Effector memory CD8-positive, alpha-beta T cell (primary cell): ENCODE results near the gene MAN1A2.
"Not testable (repeated sequence)": the region's sequence is repeated elsewhere in the genome, so short reads cannot be mapped to it uniquely, and the experiment has no call there.

Experiments used
- ATAC-seq: fragments of 150-1000 bp; cut with Tn5 transposase; replicated peaks from 2 replicates; pipeline ENCODE4 v1.10.0; 2021; ENCODE audit warnings: mild to moderate bottlenecking, moderate library complexity
- DNase-seq, 3 experiments: peaks; one replicate each; pipeline ENCODE4 v3.0.0; 2021
- H3K27ac Mint-ChIP-seq, 2 donors: one replicate each; pipeline ENCODE4 v1.8.0; 2022; ENCODE audit warnings: mild to moderate bottlenecking in 2 of 2, mixed read lengths in 2 of 2, moderate library complexity in 2 of 2
- H3K27me3 Mint-ChIP-seq, 2 donors: one replicate each; pipeline ENCODE4 v1.8.0; 2022; ENCODE audit warnings: mixed read lengths in 2 of 2
- H3K36me3 Mint-ChIP-seq: one replicate; pipeline ENCODE4 v1.8.0; 2022; ENCODE audit warnings: mild to moderate bottlenecking, moderate library complexity, mixed read lengths; ENCODE audit not compliant: insufficient read depth
- H3K4me1 Mint-ChIP-seq, 2 donors: one replicate each; pipeline ENCODE4 v1.8.0; 2022; ENCODE audit warnings: low read depth in 2 of 2, mixed read lengths in 2 of 2
- H3K4me3 Mint-ChIP-seq, 2 donors: one replicate each; pipeline ENCODE4 v1.8.0; 2022; ENCODE audit warnings: mild to moderate bottlenecking in 2 of 2, mixed read lengths in 2 of 2, moderate library complexity in 2 of 2
- H3K9me3 Mint-ChIP-seq, 2 donors: one replicate each; pipeline ENCODE4 v1.8.0; 2022; ENCODE audit warnings: mixed read lengths in 2 of 2

The MAN1A2 gene

DNA sequence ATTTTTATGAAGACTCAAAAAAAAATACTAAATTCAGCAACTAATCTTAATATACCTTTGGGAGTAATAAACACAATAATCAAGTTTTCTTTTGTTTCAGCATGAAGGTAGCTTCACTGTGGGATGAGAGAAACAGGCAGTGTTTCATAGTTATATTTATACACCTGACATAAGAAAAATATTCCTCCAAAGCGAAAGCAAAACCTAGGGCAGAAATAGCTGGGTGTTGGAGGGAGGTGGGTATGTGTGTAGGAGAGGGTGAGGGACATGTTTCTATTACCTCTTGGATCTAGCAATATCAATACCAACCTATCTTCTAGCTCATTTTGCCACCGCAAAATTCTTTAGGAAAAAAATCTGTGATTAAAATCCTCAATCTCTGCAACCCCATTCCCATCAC is 24.9 kb upstream of the MAN1A2 start:
- ATAC-seq (no peak), DNase-seq (no peak)
- Mint-ChIP-seq H3K4me1 (peaks cover 5 to 8% of the 10 kb centered on the region in 2 donors), H3K9me3 (no peaks in the 10 kb centered on the region), H3K27ac (peak overlapping the region in 1 of 2 donors; percentile 27), H3K4me3 (no peak overlapping the region), H3K27me3 (peaks cover 6 to 8% of the 10 kb centered on the region in 2 donors), H3K36me3 (no peaks in the 10 kb centered on the region)

DNA sequence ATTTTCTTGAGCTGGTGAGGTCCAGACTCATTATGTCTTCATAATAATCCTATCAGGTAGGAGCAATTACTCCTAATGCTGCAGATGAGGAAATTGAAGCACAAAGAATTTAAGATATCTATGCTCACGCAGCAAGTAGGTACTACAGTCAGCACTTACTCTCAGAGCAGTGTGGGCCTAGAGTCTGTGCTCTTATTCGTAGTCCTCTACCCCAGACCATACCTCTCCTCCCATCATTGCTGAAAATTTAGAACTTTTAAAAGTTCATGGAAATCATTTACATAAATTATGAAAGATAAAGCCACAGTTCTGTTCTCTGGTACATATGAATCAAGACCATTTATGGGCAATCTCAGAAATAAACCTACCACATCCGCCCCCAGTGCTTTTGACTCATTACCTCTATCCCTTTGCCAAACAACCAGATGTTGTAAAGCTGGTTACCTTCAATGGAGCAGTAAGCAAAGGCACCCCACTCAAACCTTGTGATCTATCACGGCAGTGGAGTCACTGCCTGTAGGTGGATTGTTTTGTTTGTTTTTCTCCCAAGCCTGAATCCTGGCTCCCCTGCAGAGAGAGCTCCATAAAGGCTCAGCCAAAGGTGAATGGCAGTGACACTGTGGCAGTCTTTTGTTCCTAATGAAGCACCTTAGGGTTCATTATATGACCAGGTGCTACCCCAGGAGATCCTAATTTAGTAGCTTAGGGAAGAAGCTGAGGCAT is 20.9 kb upstream of the MAN1A2 start:
- Mint-ChIP-seq H3K9me3 (no peaks in the 10 kb centered on the region), H3K4me1 (peaks cover 0 to 2% of the 10 kb centered on the region in 2 donors), H3K27ac (no peak overlapping the region), H3K36me3 (no peaks in the 10 kb centered on the region), H3K27me3 (peaks cover 6 to 8% of the 10 kb centered on the region in 2 donors), H3K4me3 (no peak overlapping the region)
- DNase-seq (no peak), ATAC-seq (peak; percentile 39)

DNA sequence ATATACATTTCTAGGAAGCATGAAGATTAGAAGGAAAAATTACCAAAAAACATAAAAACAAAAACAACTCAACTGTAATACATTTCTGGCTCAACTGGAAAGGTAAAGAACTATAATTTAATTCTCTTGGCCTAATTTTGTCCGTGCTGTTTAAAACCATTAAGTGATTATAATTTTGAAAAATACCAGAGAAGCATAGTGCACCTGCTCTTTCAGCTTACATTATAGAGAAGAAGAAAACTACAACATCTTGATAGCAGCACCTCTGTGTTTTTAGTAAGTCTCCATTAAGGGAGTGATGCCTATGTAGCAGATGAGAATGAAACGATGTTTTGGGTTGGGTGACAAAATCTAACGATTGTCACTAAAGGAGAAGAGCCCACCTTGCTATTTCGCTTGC is 19.3 kb upstream of the MAN1A2 start:
- DNase-seq (no peak), ATAC-seq (no peak)
- H3K27ac Mint-ChIP-seq: no peak overlapping the region
- H3K36me3 Mint-ChIP-seq: no peaks in the 10 kb centered on the region
- no peak overlapping the region for H3K4me3 Mint-ChIP-seq
- no peaks in the 10 kb centered on the region for H3K9me3 Mint-ChIP-seq
- peaks cover 6 to 8% of the 10 kb centered on the region in 2 donors for H3K27me3 Mint-ChIP-seq
- H3K4me1 Mint-ChIP-seq: no peaks in the 10 kb centered on the region

DNA sequence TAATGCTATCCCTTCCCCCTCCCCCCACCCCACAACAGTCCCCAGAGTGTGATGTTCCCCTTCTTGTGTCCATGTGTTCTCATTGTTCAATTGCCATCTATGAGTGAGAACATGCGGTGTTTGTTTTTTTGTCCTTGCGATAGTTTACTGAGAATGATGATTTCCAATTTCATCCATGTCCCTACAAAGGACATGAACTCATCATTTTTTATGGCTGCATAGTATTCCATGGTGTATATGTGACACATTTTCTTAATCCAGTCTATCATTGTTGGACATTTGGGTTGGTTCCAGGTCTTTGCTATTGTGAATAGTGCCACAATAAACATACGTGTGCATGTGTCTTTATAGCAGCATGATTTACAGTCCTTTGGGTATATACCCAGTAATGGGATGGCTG is 14.6 kb upstream of the MAN1A2 start:
- H3K27me3 Mint-ChIP-seq, H3K27ac Mint-ChIP-seq, H3K9me3 Mint-ChIP-seq, H3K4me3 Mint-ChIP-seq, H3K4me1 Mint-ChIP-seq, DNase-seq, ATAC-seq, H3K36me3 Mint-ChIP-seq: not testable (repeated sequence)

DNA sequence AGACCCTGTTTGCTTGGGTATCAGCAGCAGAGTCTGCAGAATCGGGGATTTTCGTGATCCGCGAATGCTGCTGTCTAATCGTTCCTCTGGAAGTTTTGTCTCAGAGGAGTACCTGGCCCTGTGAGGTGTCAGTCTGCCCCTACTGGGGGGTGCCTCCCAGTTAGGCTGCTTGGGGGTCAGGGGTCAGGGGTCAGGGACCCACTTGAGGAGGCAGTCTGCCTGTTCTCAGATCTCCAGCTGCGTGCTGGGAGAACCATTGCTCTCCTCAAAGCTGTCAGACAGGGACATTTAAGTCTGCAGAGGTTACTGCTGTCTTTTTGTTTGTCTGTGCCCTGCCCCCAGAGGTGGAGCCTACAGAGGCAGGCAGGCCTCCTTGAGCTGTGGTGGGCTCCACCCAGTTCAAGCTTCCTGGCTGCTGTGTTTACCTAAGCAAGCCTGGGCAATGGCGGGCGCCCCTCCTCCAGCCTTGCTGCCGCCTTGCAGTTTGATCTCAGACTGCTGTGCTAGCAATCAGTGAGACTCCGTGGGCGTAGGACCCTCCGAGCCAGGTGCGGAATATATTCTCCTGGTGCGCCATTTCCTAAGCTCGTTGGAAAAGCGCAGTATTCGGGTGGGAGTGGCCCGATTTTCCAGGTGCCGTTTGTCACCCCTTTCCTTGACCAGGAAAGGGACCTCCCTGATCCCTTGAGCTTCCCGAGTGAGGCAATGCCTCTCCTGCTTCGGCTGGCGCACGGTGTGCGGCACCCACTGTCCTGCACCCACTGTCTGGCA is 9.2 kb upstream of the MAN1A2 start:
- H3K9me3 Mint-ChIP-seq, H3K36me3 Mint-ChIP-seq, ATAC-seq: not testable (repeated sequence)
- Mint-ChIP-seq H3K4me3 (peak overlapping the region in 1 of 2 donors; percentile 80), H3K27ac (peak overlapping the region in 1 of 2 donors; percentile 92), H3K4me1 (peaks cover 7 to 12% of the 10 kb centered on the region in 2 donors), H3K27me3 (peaks cover 0 to 15% of the 10 kb centered on the region in 2 donors)
- DNase-seq: peak in 2 of 3 experiments; percentile 28 to 41

DNA sequence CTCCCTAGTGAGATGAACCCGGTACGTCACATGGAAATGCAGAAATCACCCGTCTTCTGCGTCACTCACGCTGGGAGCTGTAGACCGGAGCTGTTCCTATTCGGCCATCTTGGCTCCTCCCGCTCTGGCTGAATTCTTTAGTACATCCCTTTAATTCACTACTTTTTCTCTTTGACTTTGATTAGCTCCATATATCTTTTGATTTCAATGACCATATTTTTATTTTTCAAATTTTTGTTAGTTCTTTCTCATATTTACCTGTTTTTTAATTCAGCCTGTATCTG is 8.7 kb upstream of the MAN1A2 start:
- Mint-ChIP-seq H3K4me3 (peak overlapping the region in 1 of 2 donors; percentile 80), H3K4me1 (peaks cover 7 to 14% of the 10 kb centered on the region in 2 donors), H3K27ac (peak overlapping the region in 1 of 2 donors; percentile 92), H3K27me3 (peaks cover 0 to 15% of the 10 kb centered on the region in 2 donors)
- DNase-seq, ATAC-seq, H3K9me3 Mint-ChIP-seq, H3K36me3 Mint-ChIP-seq: not testable (repeated sequence)

DNA sequence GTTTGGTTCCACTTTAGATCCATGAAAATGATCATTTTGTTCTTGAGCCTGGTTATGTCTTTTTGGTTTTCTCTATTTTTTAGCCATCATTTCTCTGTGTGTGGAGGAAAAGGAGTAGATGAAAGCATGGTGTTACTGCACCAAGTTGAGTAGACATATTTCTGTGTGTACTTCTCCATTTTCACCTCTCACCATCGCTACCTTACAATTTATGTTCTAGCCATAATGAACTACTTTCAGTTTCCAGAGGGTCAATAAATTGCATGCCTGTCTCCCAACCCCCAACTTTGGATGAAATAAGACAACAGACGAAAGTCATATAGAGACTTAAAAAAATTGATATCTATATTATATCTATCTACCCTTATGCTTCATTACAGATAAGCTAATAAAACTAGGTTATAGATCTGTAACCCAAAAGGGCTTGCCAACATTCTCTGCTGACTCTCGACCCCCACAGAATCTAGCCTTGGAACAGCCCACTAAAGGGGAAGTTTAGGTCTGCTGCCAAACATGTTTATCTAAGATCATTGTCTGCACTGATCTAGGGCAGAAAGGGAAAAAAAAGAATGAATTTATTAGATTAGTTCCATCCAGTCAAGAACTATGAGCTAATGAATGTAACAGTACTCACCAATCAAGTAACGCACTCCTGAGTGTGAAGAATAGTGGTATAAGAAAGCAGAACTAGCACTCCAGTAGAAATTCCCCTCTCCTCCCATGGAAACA is 7.5 kb upstream of the MAN1A2 start:
- H3K4me3 Mint-ChIP-seq: peak overlapping the region; percentile 13 to 80
- peaks cover 0 to 15% of the 10 kb centered on the region in 2 donors for H3K27me3 Mint-ChIP-seq
- peak overlapping the region; percentile 85 to 92 for H3K27ac Mint-ChIP-seq
- H3K9me3 Mint-ChIP-seq: peaks cover 0 to 2% of the 10 kb centered on the region in 2 donors
- ATAC-seq (no peak), DNase-seq (no peak)
- peaks cover 13 to 20% of the 10 kb centered on the region in 2 donors for H3K4me1 Mint-ChIP-seq
- peaks cover 3% of the 10 kb centered on the region for H3K36me3 Mint-ChIP-seq

DNA sequence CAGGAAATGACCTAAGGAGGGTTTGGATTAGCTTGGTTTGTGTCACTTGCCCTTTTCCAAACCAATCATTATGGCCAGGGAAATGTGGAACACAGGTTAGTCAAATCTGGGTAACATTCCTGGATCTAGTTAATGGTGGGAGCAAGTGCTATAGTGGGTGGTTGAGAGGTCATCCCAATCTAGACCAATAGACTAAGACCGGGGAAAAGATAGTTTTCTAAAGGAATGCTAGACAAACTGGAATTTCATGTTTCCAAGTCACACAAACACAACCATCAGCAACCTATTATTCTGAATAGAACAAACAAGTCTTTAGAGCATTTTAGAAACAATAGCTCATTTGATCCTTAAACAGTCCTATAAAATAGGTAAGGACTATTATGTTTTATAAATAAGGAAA is 4.3 kb upstream of the MAN1A2 start:
- H3K4me3 Mint-ChIP-seq: no peak overlapping the region
- no peaks in the 10 kb centered on the region for H3K9me3 Mint-ChIP-seq
- H3K4me1 Mint-ChIP-seq: peaks cover 30 to 34% of the 10 kb centered on the region in 2 donors
- peaks cover 27% of the 10 kb centered on the region for H3K36me3 Mint-ChIP-seq
- H3K27ac Mint-ChIP-seq: no peak overlapping the region
- no peak for ATAC-seq
- no peak for DNase-seq
- peaks cover 0 to 15% of the 10 kb centered on the region in 2 donors for H3K27me3 Mint-ChIP-seq

DNA sequence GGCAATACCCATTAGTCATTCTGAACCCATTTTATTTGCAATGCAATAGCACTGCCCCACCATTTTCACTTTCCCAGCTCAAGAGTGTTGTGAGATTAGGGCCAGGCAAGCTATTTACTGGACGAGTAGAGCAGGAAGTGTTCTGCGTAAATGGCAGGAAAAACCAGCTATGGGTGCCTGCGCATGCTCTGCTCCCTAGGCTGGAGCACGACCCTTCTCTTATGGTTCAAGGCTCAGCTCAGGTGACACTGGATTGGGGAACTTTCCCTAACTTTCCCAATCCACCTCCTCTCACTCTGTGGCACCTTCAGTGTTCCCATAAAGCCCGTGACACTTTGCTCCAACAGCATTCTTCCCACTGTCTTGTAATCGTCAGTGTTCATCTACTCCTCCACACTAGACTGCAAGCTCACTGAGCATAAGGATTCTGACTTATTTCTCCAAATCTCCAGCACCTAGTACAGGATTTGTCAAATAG is 3.6 kb upstream of the MAN1A2 start:
- Mint-ChIP-seq H3K36me3 (peaks cover 25% of the 10 kb centered on the region), H3K4me3 (peak overlapping the region; percentile 10 to 28)

DNA sequence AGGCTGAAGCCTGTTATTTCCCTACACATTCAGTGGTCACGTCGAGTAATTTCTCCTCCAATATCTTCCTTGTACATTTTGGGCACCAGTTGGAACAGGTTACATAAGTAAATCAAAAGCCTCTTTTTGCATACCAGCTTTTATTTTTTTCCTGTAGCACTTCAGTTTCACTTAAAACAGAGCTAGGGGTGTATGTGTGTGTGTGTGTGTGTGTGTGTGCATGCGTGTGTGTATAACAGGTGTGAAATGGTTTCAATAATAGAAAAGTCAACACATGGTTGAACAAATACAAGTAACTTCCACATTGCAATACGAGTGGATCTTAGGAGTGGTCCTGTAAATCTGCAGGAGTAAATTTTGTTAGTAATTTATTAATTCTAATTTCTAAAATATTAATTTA is 3.0 kb upstream of the MAN1A2 start:
- Mint-ChIP-seq H3K4me3 (no peak overlapping the region), H3K9me3 (no peaks in the 10 kb centered on the region)

More for the DNA sequence above, 3.6 kb upstream of the MAN1A2 start:
- H3K27ac Mint-ChIP-seq: peak overlapping the region in 1 of 2 donors; percentile 68
- ATAC-seq (no peak), DNase-seq (no peak)
- peaks cover 37 to 38% of the 10 kb centered on the region in 2 donors for H3K4me1 Mint-ChIP-seq
- peaks cover 0 to 12% of the 10 kb centered on the region in 2 donors for H3K27me3 Mint-ChIP-seq
- H3K9me3 Mint-ChIP-seq: no peaks in the 10 kb centered on the region

DNA sequence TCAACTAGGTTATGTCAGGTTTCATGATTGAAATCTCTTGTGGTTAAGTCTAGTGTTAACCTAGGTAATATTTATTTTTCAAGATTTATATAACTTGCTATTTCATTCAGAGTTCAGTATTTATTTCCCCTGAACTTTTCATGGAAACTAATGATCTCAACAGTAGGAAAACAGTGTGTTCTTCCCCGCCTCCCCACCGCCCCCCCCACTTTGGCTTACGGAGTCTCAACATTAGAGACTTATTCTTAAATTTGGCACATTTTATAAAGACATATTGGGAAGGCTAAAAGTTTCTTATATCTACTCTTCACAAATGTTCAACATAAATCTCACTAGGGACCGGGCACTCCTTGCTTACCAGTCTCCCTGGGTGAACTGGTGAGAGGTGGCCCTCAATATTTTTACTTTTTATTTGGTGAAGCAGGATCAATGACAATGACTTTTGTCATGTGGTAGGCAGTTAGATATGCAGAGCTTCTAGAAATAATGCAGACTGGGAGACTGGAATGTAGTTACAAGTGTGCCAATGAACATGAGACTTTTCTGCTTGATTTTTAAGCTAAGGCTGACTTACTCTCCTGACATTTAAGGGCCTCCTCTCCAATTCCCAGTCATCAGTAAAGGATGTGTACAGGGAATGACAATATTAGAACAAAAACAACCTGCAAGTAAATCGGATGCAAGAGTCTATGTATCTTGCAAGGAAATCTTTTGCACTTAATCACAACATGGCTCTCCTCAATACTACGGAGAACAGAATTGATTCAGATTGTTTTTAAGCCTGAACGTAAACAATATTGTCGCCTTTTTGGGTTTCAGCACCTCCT is 1.7 kb upstream of the MAN1A2 start:
- peaks cover 37 to 42% of the 10 kb centered on the region in 2 donors for H3K4me1 Mint-ChIP-seq
- DNase-seq (no peak), ATAC-seq (no peak)
- H3K27me3 Mint-ChIP-seq: no peaks in the 10 kb centered on the region
- H3K36me3 Mint-ChIP-seq: peaks cover 23% of the 10 kb centered on the region
- peak overlapping the region; percentile 94 to 98 for H3K27ac Mint-ChIP-seq
- H3K4me3 Mint-ChIP-seq: peak overlapping the region; percentile 93 to 95
- H3K9me3 Mint-ChIP-seq: no peaks in the 10 kb centered on the region

More for the DNA sequence above, 3.0 kb upstream of the MAN1A2 start:
- H3K36me3 Mint-ChIP-seq: peaks cover 23% of the 10 kb centered on the region
- no peak for DNase-seq
- H3K27ac Mint-ChIP-seq: peak overlapping the region in 1 of 2 donors; percentile 68
- H3K4me1 Mint-ChIP-seq: peaks cover 39% of the 10 kb centered on the region in 2 donors
- H3K27me3 Mint-ChIP-seq: peaks cover 0 to 5% of the 10 kb centered on the region in 2 donors
- no peak for ATAC-seq

DNA sequence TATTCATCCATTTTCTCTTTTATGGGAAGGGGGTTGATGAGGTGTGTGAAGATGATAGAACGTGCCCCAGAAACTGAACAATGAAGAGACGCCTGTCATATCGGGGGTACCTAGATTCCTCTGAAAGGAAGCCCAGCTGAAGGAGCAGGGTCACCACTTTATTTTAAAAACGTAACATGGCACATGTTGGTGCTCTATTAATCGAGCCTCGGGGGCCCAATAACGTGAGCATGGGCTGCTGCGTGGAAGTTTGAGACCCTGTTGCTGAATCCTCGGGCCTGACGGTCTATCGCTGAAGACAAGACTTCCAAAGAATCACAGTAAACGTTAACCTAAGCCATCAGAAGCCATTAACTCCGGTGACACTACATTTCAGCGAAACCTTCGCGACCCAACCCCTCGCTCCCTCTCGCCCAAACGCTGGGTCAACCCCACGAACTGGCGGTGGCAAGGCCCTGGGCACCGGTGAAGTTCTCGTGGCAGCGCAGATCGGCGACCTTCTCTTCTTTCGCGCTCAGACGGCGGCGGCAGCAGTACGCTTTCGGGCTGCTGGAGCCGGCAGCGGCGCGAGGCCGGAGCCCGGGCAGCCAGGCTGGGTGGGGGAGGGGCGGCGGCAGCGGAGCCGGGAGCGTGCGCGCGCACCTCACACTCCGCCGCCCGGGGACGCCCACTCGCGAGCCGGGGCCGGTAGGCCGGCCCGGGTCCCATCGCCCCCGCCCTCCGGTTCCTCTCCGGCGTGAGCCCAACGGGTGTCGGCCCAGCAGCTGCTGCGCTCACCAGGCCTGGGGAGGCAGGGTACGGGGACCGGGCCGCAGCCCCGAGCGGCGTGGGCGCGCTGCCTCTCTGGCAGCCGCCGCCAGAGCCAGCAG is 838 bp upstream of the MAN1A2 start:
- H3K27ac Mint-ChIP-seq: peak overlapping the region; percentile 94 to 98
- H3K4me1 Mint-ChIP-seq: peaks cover 41 to 47% of the 10 kb centered on the region in 2 donors
- ATAC-seq (peak; percentile 67), DNase-seq (peak; percentile 73 to 79 (median 77))
- no peaks in the 10 kb centered on the region for H3K27me3 Mint-ChIP-seq
- H3K36me3 Mint-ChIP-seq: peaks cover 23% of the 10 kb centered on the region
- H3K4me3 Mint-ChIP-seq: peak overlapping the region; percentile 93 to 95
- H3K9me3 Mint-ChIP-seq: no peaks in the 10 kb centered on the region
